OCI-LY3 (cell line): ENCODE data around the gene PIH1D1.

Source experiments
- H2AFZ ChIP-seq: fragments of 200-600, 300-600 bp; shearing (Covaris generic); 2 replicates; pipeline ENCODE4 v1.6.0; 2014; ENCODE audit warnings: antibody characterized with exemption, low read depth, low read length
- H3K27ac ChIP-seq: fragments of 200-600, 300-600 bp; sonication (generic); 2 replicates; pipeline ENCODE4 v1.5.1; 2014; ENCODE audit warnings: mild to moderate bottlenecking, low read length, moderate library complexity, mixed read lengths
- H3K27me3 ChIP-seq: fragments of 200-600, 300-600 bp; sonication (generic); 2 replicates; pipeline ENCODE4 v1.6.1; 2014; ENCODE audit warnings: low read depth, low read length, mixed read lengths
- H3K36me3 ChIP-seq: fragments of 200-600, 300-600 bp; sonication (generic); replicated peaks from 2 replicates; pipeline ENCODE3; 2014; ENCODE audit warnings: low read depth, low read length, mixed read lengths
- H3K4me1 ChIP-seq: fragments of 300-600, 200-600 bp; sonication (generic); 2 replicates; pipeline ENCODE4 v1.6.1; 2014; ENCODE audit warnings: low read length, mixed read lengths
- H3K4me2 ChIP-seq: fragments of 200-600, 300-600 bp; sonication (generic); 2 replicates; pipeline ENCODE4 v1.6.1; 2014; ENCODE audit warnings: low read length, mixed read lengths
- H3K4me3 ChIP-seq: fragments of 300-600, 200-600 bp; sonication (generic); 2 replicates; pipeline ENCODE4 v1.5.1; 2014; ENCODE audit warnings: antibody characterized with exemption, mild to moderate bottlenecking, low read length, moderate library complexity
- H3K79me2 ChIP-seq: fragments of 300-600, 200-600 bp; shearing (Covaris generic); 2 replicates; pipeline ENCODE4 v1.6.1; 2014; ENCODE audit warnings: mild to moderate bottlenecking, low read length, mixed read lengths
- H3K9ac ChIP-seq: fragments of 300-600, 200-600 bp; shearing (Covaris generic); 2 replicates; pipeline ENCODE4 v1.6.0; 2014; ENCODE audit warnings: mild to moderate bottlenecking, low read length, moderate library complexity
- H3K9me3 ChIP-seq: fragments of 200-600, 300-600 bp; shearing (Covaris generic); 2 replicates; pipeline ENCODE4 v1.6.1; 2014; ENCODE audit warnings: low read length, mixed read lengths; ENCODE audit not compliant: insufficient read depth
- H4K20me1 ChIP-seq: fragments of 200-600, 300-600 bp; sonication (generic); 2 replicates; pipeline ENCODE4 v1.6.1; 2016; ENCODE audit warnings: low read length, mixed read lengths; ENCODE audit not compliant: insufficient read depth
- EZH2phosphoT487 ChIP-seq: fragments of 200-600 bp; shearing (Covaris generic); IDR thresholded peaks from 2 replicates; pipeline ENCODE4 v1.6.1; 2018; ENCODE audit warnings: antibody characterized with exemption, mixed run types, low read depth
- TF ChIP-seq, protein P1 (sequence below): fragments of 200-600, 300-600 bp; sonication (generic); IDR thresholded peaks from 2 replicates; pipeline ENCODE4 v1.5.1; 2014; ENCODE audit warnings: antibody characterized with exemption, low read length, low read depth

PIH1D1 gene

DNA sequence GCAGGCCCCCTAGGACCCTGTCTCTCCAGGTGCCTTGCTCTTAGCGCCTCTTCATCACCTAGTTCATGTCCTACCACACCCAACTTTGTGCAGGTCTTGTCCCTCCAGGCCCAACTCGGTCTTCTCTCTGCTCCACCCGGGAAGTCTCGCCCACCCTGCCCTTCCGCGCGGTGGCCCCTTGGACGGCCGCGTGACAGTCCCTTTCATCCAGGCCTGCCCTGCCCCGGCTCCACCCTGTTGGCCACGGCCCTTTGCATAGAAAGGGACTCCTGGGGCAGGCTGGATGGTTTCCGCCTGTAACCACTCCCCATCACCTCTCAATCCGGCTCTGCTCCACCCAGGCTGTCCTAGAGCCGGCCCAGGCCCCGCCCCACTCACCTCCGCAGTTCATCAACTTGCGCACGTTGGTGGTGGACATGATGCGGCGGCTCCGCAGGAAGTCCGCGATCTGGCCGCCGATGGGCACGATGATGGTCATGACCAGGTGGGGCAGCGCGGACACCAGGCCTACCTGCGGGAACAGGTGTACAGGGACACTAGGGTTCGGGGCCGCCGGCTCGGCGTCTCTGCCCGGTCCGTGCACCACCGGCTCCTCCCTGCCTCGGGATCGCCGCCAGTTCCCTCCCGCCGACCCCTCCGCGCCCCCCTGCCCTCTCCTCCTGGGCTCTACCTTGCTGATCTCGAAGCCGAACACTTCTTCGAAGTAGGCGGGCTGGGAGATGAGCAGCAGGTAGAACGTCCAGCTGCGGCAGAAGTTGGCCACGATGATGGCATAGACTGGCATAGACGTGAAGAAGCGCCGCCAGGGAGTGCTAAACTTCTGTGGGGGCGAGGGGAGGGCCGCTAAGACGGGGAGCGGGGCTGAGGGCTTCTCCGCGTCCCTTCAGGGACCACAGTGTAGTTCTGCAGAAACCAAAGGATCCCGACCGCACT is 19.2 kb downstream of the PIH1D1 start:
- H3K4me2 ChIP-seq: no peak overlapping the region
- no peaks in the 10 kb centered on the region for H3K36me3 ChIP-seq
- TF ChIP-seq, protein P1, sequence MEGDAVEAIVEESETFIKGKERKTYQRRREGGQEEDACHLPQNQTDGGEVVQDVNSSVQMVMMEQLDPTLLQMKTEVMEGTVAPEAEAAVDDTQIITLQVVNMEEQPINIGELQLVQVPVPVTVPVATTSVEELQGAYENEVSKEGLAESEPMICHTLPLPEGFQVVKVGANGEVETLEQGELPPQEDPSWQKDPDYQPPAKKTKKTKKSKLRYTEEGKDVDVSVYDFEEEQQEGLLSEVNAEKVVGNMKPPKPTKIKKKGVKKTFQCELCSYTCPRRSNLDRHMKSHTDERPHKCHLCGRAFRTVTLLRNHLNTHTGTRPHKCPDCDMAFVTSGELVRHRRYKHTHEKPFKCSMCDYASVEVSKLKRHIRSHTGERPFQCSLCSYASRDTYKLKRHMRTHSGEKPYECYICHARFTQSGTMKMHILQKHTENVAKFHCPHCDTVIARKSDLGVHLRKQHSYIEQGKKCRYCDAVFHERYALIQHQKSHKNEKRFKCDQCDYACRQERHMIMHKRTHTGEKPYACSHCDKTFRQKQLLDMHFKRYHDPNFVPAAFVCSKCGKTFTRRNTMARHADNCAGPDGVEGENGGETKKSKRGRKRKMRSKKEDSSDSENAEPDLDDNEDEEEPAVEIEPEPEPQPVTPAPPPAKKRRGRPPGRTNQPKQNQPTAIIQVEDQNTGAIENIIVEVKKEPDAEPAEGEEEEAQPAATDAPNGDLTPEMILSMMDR: no peak
- TF ChIP-seq EZH2phosphoT487: no peak
- H4K20me1 ChIP-seq: no peaks in the 10 kb centered on the region
- no peaks in the 10 kb centered on the region for H3K79me2 ChIP-seq
- H3K27me3 ChIP-seq: peaks cover 8% of the 10 kb centered on the region
- H3K9me3 ChIP-seq: no peaks in the 10 kb centered on the region
- no peak overlapping the region for H3K27ac ChIP-seq
- H3K4me1 ChIP-seq: peaks cover 10% of the 10 kb centered on the region
- H3K9ac ChIP-seq: no peak overlapping the region
- H2AFZ ChIP-seq: no peak overlapping the region
- H3K4me3 ChIP-seq: no peak overlapping the region

DNA sequence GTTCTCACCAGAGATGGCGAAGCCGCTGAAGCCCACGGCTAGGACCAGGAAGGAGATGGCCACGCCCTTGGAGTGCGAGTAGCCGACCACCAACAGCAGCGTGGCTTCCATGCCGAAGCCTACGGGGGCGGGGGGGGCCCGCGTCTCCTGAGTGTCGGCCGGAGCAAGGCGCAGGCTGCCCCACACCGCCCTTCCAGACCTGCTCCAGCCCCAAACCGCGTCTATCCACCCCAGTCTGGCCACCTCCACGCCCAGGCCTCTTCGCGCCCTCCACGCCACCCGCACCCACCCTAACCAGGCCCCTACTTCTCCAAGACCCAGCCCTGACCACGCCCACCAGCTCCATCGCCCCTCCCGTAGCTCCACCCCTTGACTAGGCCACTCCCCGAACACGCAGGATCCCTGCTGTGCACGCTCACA is 20.3 kb downstream of the PIH1D1 start:
- Histone ChIP-seq H3K4me1 (peaks cover 10% of the 10 kb centered on the region), H3K4me2 (no peak overlapping the region), H3K9me3 (no peaks in the 10 kb centered on the region), H3K27ac (no peak overlapping the region), H3K79me2 (no peaks in the 10 kb centered on the region), H3K9ac (no peak overlapping the region), H3K27me3 (peaks cover 11% of the 10 kb centered on the region), H4K20me1 (no peaks in the 10 kb centered on the region), H3K36me3 (no peaks in the 10 kb centered on the region), H2AFZ (no peak overlapping the region), H3K4me3 (no peak overlapping the region)
- TF ChIP-seq EZH2phosphoT487: no peak
- TF ChIP-seq, protein P1: no peak

DNA sequence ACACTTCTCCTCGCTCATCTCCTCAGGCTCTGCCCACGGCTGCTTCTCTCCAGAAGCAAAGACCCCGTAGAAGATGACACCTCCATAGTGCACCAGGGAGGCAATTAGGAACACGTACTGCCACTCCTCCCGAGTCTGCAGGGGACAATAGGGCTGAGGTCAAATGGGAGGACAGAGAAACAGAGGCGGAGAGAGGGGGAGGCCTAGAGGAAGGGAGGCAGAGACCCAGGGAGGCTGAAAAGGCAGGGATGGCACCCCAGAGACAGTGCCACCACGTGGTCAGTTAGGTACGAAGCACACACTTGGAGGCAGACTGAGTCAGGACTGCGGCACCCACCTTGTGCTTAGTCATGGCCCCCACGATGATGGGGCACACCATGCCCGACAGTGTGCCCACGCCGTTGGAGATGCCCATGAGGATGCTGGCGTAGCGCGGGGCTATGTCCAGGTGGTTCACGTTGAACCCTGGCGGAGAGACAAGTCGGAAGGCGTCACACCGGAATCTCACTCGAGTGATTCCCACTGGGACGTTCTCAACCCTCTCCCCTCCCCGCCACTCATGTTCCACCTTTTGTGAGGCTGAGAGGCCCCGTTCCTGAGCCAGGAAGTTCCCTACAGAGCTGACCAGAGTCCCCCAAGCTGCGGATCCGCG is 20.8 kb downstream of the PIH1D1 start:
- Histone ChIP-seq H4K20me1 (no peaks in the 10 kb centered on the region), H3K27me3 (peaks cover 16% of the 10 kb centered on the region), H3K36me3 (no peaks in the 10 kb centered on the region), H3K79me2 (no peaks in the 10 kb centered on the region), H3K9ac (no peak overlapping the region), H3K4me2 (peak overlapping the region; percentile 20; the same call in 1 of the 2 replicates), H2AFZ (peak overlapping the region; percentile 68; the same call in 1 of the 2 replicates), H3K27ac (no peak overlapping the region), H3K9me3 (no peaks in the 10 kb centered on the region), H3K4me3 (no peak overlapping the region), H3K4me1 (peaks cover 10% of the 10 kb centered on the region)
- TF ChIP-seq, protein P1: peak; percentile 66
- TF ChIP-seq EZH2phosphoT487: no peak

DNA sequence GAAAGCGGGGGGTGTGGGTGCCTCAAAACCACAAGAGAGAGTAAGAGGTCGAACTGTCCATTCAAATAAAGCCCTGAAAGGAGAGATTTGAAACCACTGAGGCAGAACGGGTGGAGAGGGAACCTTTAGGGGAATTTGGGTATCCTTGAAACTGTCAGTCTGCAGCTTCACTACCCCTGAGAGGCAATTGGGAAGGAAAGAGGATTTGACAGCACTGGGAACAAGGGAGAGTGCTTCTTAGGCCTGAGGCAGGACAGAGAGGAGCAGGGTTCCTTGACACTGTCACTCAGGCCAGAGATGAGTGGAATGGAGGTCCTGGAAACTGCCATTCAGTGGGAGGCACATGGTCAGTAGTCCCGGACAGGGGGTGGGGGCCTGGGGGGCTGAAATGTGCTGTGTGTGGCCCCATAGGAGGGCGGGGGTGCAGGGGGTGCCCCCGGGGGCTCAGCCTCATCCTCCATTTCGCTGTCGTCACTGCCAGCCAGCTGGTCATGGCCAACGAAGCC is 21.4 kb downstream of the PIH1D1 start:
- H3K4me3 ChIP-seq: no peak overlapping the region
- H3K27me3 ChIP-seq: peaks cover 22% of the 10 kb centered on the region
- no peaks in the 10 kb centered on the region for H4K20me1 ChIP-seq
- H3K9me3 ChIP-seq: no peaks in the 10 kb centered on the region
- H3K27ac ChIP-seq: no peak overlapping the region
- peaks cover 10% of the 10 kb centered on the region for H3K4me1 ChIP-seq
- H3K9ac ChIP-seq: no peak overlapping the region
- H3K79me2 ChIP-seq: no peaks in the 10 kb centered on the region
- H2AFZ ChIP-seq: peak overlapping the region; percentile 68; the same call in 1 of the 2 replicates
- no peaks in the 10 kb centered on the region for H3K36me3 ChIP-seq
- peak overlapping the region; percentile 20; the same call in 1 of the 2 replicates for H3K4me2 ChIP-seq
- TF ChIP-seq, protein P1: no peak
- TF ChIP-seq EZH2phosphoT487: no peak
